SK-N-SH (cell line): Measurements from ENCODE around the gene SSBP1. TPM values are rescaled to one million over a fixed set of nuclear protein-coding genes. Genes with fewer than 3 reads are reported as not detected.
"Not testable (repeated sequence)": the region's sequence is repeated elsewhere in the genome, so short reads cannot be mapped to it uniquely, and the experiment has no call there.

Experiments used
- CTCF ChIA-PET: fragments of 300-600, 350-600 bp; formaldehyde crosslinking; extraction: SDS; loops from one replicate; lab custom pipeline; 2021; lab: Yijun Ruan, JAX
- POLR2A ChIA-PET: fragments of 350-600 bp; sonication (Branson Sonifier 250); formaldehyde crosslinking; extraction: SDS; loops from one replicate; lab custom pipeline; 2020; ENCODE audit warnings: antibody characterized with exemption, inconsistent platforms; lab: Yijun Ruan, JAX
- DNase-seq: peaks from one replicate; pipeline ENCODE4 v3.0.0; 2012
- H2AFZ ChIP-seq: fragments of 200-600 bp; sonication (generic); 2 replicates; pipeline ENCODE4 v1.8.1; 2016; ENCODE audit warnings: antibody characterized with exemption, mild to moderate bottlenecking, low read depth
- H3F3A ChIP-seq: fragments of 200-600 bp; sonication (generic); replicated peaks from 2 replicates; pipeline ENCODE3; 2016; ENCODE audit warnings: antibody characterized with exemption, mild to moderate bottlenecking; ENCODE audit not compliant: insufficient read depth
- H3K27ac ChIP-seq, 2 experiments: fragments of 200-500 bp in 1 of 2; fragments of 200-600 bp in 1 of 2; sonication (Bioruptor generic) in 1 of 2; sonication (generic), shearing (Covaris generic) in 1 of 2; 2 replicates each; pipeline versions ENCODE4 v1.5.1 to v1.6.1; 2014 to 2016; ENCODE audit warnings: low read depth in 2 of 2, inconsistent platforms in 1 of 2, low read length in 1 of 2, mild to moderate bottlenecking in 1 of 2, mixed read lengths in 1 of 2
- H3K27me3 ChIP-seq: fragments of 200-600 bp; sonication (generic), shearing (Covaris generic); 2 replicates; pipeline ENCODE4 v1.6.1; 2016; ENCODE audit warnings: mixed run types; ENCODE audit not compliant: insufficient read depth
- H3K36me3 ChIP-seq, 2 experiments: fragments of 200-500 bp in 1 of 2; fragments of 200-600 bp in 1 of 2; sonication (Bioruptor generic) in 1 of 2; sonication (generic) in 1 of 2; replicated peaks in 1 of 2; 2 replicates each; pipeline versions ENCODE3 to v1.5.1; 2014 to 2016; ENCODE audit warnings: low read length in 1 of 2, mild to moderate bottlenecking in 1 of 2; ENCODE audit not compliant: insufficient read depth in 2 of 2, control insufficient read depth in 1 of 2
- H3K4me1 ChIP-seq, 2 experiments: fragments of 200-500 bp in 1 of 2; fragments of 200-600 bp in 1 of 2; sonication (Bioruptor generic) in 1 of 2; sonication (generic), shearing (Covaris generic) in 1 of 2; 2 replicates each; pipeline versions ENCODE4 v1.5.1 to v1.6.1; 2014 to 2016; ENCODE audit warnings: low read depth in 1 of 2, low read length in 1 of 2, mixed run types in 1 of 2; ENCODE audit not compliant: insufficient read depth in 2 of 2, control insufficient read depth in 1 of 2
- H3K4me2 ChIP-seq: fragments of 200-600 bp; sonication (generic), shearing (Covaris generic); 2 replicates; pipeline ENCODE4 v1.6.1; 2017; ENCODE audit warnings: mixed run types
- H3K4me3 ChIP-seq, 2 experiments: fragments of 200-500 bp in 1 of 2; fragments of 200-600 bp in 1 of 2; sonication (Bioruptor generic) in 1 of 2; sonication (generic), shearing (Covaris generic) in 1 of 2; 2 replicates each; pipeline versions ENCODE4 v1.5.1 to v1.8.1; 2014 to 2016; ENCODE audit warnings: low read depth in 2 of 2, inconsistent platforms in 1 of 2, low read length in 1 of 2, mild to moderate bottlenecking in 1 of 2, mixed read lengths in 1 of 2, moderate library complexity in 1 of 2
- H3K79me2 ChIP-seq: fragments of 200-600 bp; sonication (generic); 2 replicates; pipeline ENCODE4 v1.8.1; 2017; ENCODE audit warnings: mild to moderate bottlenecking; ENCODE audit not compliant: insufficient read depth
- H3K9ac ChIP-seq: fragments of 200-600 bp; sonication (generic); 2 replicates; pipeline ENCODE4 v1.6.1; 2017; ENCODE audit warnings: mixed run types
- H3K9me2 ChIP-seq: fragments of 200-600 bp; sonication (generic); 2 replicates; pipeline ENCODE4 v1.6.1; 2017; ENCODE audit warnings: mixed run types
- H3K9me3 ChIP-seq: fragments of 200-600 bp; sonication (generic); 2 replicates; pipeline ENCODE4 v1.6.1; 2017; ENCODE audit warnings: mixed run types, mild to moderate bottlenecking, moderate library complexity
- H4K20me1 ChIP-seq: fragments of 200-600 bp; sonication (generic); 2 replicates; pipeline ENCODE4 v1.6.1; 2017; ENCODE audit warnings: mild to moderate bottlenecking, mixed run types; ENCODE audit not compliant: insufficient read depth
- EP300 ChIP-seq, 2 experiments: IDR thresholded peaks; 2 replicates each; pipeline versions ENCODE4 v1.4.0 to v1.6.1; 2012; ENCODE audit warnings: borderline replicate concordance in 1 of 2, low read depth in 1 of 2, low read length in 1 of 2
- FOSL2 ChIP-seq: IDR thresholded peaks from 2 replicates; pipeline ENCODE4 v1.4.0; 2012; ENCODE audit warnings: low read depth, mild to moderate bottlenecking, moderate library complexity, borderline replicate concordance
- GATA2 ChIP-seq: sonication (generic); formaldehyde crosslinking; IDR thresholded peaks from 2 replicates; pipeline ENCODE4 v1.5.0; 2020; ENCODE audit warnings: mild to moderate bottlenecking, missing genetic modification reagents
- POLR2AphosphoS5 ChIP-seq: IDR thresholded peaks from 2 replicates; pipeline ENCODE4 v1.6.1; 2012; ENCODE audit warnings: low read depth, low read length
- RFX5 ChIP-seq: IDR thresholded peaks from 2 replicates; pipeline ENCODE4 v1.6.1; 2012; ENCODE audit warnings: mild to moderate bottlenecking, improper control_type of control experiment, low read length
- SMC3 ChIP-seq: IDR thresholded peaks from 2 replicates; pipeline ENCODE4 v1.6.1; 2012; ENCODE audit warnings: low read depth, low read length, improper control_type of control experiment
- TAF1 ChIP-seq: IDR thresholded peaks from 2 replicates; pipeline ENCODE4 v1.6.1; 2012; ENCODE audit warnings: low read depth, mild to moderate bottlenecking, low read length, moderate library complexity, borderline replicate concordance
- WGBS: methylation state at CpG from one replicate; pipeline ENCODE4 v1.1.6; 2017; ENCODE audit warnings: low lambda C conversion rate; 5-methylcytosine and 5-hydroxymethylcytosine counted together
- polyA plus RNA-seq, 3 experiments: library from polyadenylated mRNA; depleted of rRNA; stranded (reverse); fragments of >200 nt; gene quantifications; 2 replicates each; pipeline ENCODE4 v1.2.3, GENCODE V29; 2012
- TF ChIP-seq, protein P1 (sequence below): fragments of 150-350 bp; IDR thresholded peaks from 2 replicates; pipeline ENCODE4 v1.6.1; 2016; ENCODE audit warnings: mild to moderate bottlenecking, low read depth, low read length
- TF ChIP-seq, protein P2 (sequence below): fragments of 200-600 bp; sonication (generic); IDR thresholded peaks from 2 replicates; pipeline ENCODE4 v1.6.1; 2017; ENCODE audit warnings: antibody characterized with exemption, mild to moderate bottlenecking, moderate library complexity

SSBP1 gene
- polyA plus RNA-seq, 1 of the 3 experiments (the other 2 are of a cell fraction), result 212 TPM

DNA sequence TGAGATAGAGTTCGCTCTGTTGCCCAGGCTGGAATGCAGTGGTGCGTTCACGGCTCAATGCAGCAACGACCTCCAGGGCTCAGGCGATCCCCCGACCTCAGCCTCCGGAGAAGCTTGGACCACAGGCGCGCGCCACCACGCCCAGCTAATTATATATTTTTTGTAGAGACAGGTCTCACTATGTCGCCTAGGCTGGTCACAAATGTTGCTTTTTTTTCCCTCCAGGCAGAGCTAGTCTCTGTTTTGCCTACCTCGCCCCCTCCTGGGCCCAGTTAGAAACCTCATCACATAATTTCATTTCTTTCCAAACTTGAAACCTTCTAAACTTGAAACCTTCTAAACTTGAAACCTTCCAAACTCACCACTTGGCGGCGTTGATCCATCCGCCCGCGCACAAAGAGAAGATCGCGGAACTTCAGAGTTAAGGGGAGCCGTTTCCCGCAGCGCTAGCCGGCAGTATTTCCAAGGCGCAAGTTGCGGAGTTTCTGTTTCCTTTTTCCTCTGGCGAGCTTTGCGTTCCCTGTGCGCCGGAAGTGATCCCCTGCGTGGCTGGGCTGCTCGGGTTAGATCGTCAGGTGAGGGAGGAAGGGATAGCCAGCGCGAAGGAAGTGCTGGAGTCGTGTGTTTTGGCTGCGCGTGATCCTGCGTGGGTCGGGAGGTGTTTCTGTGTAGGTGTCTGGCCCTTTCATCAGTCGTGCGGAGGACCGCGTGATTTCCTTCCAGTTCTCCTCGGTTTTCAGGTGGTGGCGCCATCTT, at the start of gene SSBP1 (continued):
- peak; percentile 97 for TF ChIP-seq TAF1
- TF ChIP-seq, protein P1, sequence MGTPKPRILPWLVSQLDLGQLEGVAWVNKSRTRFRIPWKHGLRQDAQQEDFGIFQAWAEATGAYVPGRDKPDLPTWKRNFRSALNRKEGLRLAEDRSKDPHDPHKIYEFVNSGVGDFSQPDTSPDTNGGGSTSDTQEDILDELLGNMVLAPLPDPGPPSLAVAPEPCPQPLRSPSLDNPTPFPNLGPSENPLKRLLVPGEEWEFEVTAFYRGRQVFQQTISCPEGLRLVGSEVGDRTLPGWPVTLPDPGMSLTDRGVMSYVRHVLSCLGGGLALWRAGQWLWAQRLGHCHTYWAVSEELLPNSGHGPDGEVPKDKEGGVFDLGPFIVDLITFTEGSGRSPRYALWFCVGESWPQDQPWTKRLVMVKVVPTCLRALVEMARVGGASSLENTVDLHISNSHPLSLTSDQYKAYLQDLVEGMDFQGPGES, result peak; percentile 68
- peak; percentile 52; the same call in 1 of the 2 replicates for TF ChIP-seq FOSL2
- TF ChIP-seq SMC3, result peak; percentile 47
- peak; percentile 98 for TF ChIP-seq POLR2AphosphoS5
- TF ChIP-seq GATA2 (CRISPR knock-in tag), result no peak
- peak in 1 of 2 experiments; percentile 59; a peak in 2 of 4 replicates for TF ChIP-seq EP300 (IDR thresholded peaks at IDR 0.05; ENCODE audit: borderline replicate concordance in 1 of 2, low read depth in 1 of 2, low read length in 1 of 2)
- TF ChIP-seq, protein P2, sequence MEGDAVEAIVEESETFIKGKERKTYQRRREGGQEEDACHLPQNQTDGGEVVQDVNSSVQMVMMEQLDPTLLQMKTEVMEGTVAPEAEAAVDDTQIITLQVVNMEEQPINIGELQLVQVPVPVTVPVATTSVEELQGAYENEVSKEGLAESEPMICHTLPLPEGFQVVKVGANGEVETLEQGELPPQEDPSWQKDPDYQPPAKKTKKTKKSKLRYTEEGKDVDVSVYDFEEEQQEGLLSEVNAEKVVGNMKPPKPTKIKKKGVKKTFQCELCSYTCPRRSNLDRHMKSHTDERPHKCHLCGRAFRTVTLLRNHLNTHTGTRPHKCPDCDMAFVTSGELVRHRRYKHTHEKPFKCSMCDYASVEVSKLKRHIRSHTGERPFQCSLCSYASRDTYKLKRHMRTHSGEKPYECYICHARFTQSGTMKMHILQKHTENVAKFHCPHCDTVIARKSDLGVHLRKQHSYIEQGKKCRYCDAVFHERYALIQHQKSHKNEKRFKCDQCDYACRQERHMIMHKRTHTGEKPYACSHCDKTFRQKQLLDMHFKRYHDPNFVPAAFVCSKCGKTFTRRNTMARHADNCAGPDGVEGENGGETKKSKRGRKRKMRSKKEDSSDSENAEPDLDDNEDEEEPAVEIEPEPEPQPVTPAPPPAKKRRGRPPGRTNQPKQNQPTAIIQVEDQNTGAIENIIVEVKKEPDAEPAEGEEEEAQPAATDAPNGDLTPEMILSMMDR, result peak; percentile 99
- peak; percentile 77 for TF ChIP-seq RFX5
- TF ChIP-seq, all 33 proteins: peak for 25

DNA sequence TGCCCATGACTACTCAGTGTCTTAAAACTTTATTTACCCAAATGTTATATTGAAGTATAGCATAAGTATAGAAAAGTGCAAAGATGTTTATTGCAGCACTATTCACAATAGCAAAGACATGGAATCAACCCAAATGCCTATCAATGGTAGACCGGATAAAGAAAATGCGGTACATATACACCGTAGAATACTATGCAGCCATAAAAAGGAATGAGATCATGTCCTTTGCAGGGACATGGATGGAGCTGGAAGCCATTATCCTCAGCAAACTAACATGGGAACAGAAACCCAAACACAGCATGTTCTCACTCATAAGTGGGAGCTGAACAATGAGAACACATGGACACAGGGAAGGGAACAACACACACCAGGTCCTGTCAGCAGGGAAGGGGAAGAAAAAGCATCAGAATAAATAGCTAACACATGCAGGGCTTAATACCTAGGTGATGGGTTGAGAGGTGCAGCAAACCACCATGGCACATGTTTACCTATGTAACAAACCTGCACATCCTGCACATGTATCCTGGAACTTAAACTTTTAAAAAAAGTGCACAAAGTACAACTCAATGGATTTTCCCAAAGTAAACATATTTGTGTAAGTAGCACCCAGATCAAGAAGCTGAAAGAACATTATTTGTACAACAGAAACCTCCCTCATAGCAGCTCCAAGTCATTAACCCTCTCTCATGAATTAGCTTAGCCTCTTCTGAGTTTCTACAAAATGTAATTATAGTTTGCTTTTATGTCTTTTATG, 48.9 kb upstream of the SSBP1 start:
- H4K20me1 ChIP-seq, H3K9me3 ChIP-seq, H3K27ac ChIP-seq, H3K4me1 ChIP-seq, DNase-seq, H3K9me2 ChIP-seq, H2AFZ ChIP-seq, H3K27me3 ChIP-seq, H3K4me2 ChIP-seq, H3K4me3 ChIP-seq, H3K9ac ChIP-seq, H3F3A ChIP-seq: not testable (repeated sequence)
- Histone ChIP-seq H3K36me3 (peaks cover 9 to 19% of the 10 kb centered on the region in 2 experiments), H3K79me2 (peaks cover 65% of the 10 kb centered on the region)
- ChIA-PET CTCF (interaction anchor here (0.8 to 3.0 kb wide), 8 partner anchors 9 to 97 kb away, joined by 3 to 20 read pairs (median 4); partner anchors contain the start of genes DENND11 and SSBP1), POLR2A (interaction anchor here (0.7 kb wide), 1 partner anchor 111 kb away, joined by 3 read pairs; no protein-coding TSS in a partner anchor)
- WGBS, result 94% methylated on average over 3 of the region's 3 CpGs
